Raji (cell line): Measurements from ENCODE around the gene COG8.
A peak's percentile ranks its signal among the peaks of the same experiment; 100 is the strongest.

Experiments used
- POLR2A ChIP-seq: IDR thresholded peaks from 2 replicates; pipeline ENCODE4 v1.6.1; 2011; ENCODE audit warnings: low read depth, low read length, control low read depth; ENCODE audit not compliant: insufficient read depth

Gene COG8

DNA sequence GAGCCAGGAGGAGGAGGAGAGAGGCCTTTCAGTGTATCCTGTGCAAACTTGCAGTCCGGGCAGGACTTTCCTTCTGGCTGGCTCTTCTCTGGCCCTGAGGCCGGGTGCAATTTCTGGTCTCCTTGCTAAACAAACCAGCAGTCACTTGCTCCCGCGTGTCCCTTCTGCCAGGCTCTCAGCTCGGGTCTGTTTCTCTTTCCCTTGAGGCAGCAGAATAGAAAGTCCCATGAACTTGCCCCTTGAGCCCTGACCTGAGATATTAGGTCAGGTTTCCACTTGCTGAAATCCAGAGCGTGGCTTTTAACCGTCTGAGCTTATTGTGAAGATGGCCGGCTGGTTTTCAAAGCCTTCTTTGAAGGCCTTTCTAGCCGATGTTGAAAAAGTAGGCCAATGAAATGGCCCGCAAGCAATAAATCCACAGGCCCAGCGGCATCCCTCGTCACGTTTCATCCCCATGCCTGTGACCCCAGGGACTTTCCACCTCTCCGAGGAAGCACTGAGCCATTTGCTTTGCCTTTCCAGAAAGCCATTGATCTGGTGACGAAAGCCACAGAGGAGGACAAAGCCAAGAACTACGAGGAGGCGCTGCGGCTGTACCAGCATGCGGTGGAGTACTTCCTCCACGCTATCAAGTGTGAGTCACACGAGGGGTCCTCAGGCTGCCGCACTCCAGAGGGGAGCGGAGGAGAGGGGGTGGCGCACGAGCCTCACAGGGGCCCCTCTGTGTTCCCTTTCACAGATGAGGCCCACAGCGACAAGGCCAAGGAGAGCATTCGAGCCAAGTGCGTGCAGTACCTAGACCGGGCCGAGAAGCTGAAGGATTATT is 23.7 kb downstream of the COG8 start:
- no peak for TF ChIP-seq POLR2A

DNA sequence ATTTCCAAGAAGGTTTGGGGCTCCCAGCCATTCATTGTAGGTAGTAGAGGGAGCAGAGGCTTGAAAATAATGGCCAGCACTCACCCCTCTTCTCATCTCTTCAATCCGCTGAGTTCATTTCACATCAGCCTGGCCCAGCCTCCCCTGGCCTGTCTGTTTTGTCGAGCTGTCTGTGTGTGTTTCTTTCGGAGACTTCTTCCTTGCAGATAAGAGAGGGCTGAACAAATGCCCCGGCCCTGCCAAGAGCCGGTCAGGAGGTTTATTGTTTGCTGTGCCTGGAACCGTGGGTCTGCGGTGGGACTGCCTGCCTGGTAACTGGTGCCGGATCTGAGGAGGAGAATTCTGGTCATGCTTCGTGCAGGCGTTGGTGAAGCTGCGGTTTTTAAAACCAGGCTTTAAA is 24.8 kb downstream of the COG8 start:
- TF ChIP-seq POLR2A = no peak

DNA sequence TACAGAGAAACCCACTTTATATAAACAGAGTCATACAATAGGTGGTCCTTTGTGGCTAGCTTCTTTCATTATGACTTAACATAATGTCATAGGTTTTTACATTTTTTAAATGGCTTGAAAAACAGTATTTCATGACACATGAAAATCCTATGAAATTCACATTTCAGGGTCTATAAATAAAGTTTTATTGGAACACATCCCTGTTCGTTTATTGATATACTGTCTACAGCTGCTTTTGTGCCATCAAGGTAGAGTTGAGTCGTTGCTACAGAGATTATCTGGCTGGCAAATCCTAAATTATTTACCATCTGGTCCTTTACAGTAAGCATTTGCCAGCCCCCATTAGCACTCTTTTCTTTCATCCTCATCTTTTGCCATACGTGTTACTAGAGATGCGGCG is 25.9 kb downstream of the COG8 start:
- TF ChIP-seq POLR2A = no peak

DNA sequence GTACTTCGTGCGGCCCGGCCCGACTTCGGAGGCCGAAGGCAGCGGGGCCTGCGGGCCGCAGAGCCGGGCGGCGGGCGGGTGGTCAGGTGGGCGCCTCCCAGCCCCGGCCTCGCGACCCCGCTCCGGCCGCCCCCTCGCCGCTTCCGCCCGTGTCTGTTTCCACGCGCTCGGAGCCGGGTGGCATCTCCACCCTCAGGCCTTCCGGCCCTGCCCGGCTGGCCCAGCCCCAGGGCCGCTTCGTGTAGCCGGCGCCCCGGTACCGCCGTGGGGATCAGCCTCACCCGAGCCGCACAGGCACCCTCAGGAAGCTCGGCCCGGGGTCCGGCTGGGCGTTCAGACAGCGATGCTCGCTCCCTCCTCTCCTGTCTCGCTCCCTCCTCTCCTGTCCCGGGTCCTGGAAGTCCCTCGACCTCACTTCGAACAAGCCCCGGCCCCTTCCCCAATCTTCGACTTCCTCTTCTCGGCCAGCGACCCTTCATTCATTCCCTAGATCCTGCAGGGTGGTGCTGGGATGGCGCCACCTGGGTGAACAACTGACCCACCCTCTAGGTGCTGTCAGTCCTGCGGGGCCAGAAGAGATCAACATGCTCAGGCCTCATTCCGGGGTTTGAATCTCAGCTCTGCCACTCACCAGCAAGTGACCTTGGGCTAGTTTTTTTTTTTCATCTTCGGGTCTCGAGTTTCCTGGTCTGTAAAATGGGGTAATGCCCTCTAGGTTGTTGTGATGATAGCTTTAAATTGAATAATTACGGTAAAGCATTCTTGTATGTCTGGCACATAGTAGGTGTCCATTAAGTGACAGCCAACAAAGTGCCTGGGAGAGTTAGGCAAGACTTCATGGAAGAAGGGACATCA is 27.6 kb downstream of the COG8 start:
- 0 out of 2 replicates have a peak, but pooled peaks have one; percentile 21 for TF ChIP-seq POLR2A

DNA sequence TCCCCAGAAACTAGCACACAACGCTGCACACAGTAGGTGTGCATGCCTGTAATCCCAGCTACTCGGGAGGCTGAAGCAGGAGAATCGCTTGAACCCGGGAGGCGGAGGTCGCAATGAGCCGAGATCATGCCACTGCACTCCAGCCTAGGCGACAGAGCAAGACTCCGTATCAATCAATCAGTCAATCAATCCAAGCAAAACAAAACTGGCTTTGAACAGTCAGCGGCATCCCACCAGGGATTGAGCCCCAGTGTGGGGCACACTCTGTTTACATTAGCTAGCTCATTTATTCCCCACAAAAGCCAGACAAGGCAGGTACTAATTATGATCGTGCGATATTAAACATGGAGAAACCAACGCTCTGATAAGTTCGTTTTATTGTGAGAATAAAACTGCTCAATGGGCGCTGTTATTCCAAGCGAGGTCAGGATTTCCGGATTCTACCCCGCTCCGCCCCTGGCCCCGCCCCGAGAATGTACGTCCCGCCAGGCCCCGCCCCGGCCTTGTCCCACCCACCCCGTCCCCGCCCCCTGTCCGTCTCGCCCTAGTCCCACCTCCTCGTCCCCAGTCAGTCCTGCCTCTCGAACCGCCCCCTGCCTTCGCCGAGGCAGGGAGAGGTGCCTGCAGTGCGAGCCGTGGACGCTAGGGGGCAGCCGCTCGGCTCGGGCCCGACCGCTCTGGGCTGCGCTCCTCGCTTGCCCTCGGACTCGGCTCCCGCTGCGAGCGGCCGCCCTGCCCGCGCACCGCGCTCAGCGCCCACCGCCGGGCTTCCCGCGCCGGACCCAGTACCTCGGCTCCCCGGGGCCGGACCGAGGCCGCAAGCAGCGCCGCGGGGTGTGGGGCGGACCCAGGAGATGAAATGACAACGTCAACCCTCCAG is 28.5 kb downstream of the COG8 start, which contains the start of gene VPS4A:
Gene VPS4A (plus strand): TSS at position 698 of the 880 bp plus-strand sequence. CDS start 162 bp downstream, at position 860.
- TF ChIP-seq POLR2A = peak; percentile 87

DNA sequence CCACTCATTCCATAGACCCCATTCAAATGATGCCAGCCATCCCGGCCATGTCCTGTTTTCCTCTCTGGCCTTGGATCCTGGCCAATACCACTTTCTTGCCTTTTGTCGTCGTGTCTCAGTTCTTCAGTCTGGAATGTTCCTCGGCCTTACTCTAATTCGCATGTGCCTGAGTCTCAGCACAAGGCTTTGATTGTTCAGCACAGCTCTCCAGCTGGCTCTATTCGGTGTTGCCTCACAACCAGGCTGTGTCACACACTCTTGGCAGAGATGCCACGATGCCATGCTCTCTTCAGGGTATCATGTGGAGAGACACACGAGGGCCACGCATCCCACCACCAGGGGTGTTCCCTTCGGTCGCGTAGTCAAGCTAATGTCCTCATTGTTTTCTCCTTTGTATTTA is 30.0 kb downstream of the COG8 start:
- no peak for TF ChIP-seq POLR2A

DNA sequence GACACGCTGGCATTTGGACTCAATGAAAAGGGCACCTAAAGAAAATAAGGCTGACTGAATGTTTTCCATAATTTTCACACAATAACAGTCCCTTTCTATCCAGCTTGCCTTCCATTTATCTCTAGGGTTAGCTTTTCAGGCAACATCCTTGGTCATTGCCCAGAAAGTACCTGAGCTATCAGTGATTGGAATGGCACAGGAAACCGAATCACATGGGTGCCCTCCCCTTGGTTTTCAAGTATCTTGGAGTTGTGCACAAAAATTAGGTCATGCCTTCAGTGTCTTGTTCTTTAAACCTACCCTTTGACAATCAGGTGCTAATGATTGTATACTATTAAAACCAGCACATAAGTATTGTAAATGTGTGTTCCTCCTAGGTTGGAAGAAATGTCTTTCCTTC is 31.5 kb downstream of the COG8 start:
- TF ChIP-seq POLR2A = no peak

DNA sequence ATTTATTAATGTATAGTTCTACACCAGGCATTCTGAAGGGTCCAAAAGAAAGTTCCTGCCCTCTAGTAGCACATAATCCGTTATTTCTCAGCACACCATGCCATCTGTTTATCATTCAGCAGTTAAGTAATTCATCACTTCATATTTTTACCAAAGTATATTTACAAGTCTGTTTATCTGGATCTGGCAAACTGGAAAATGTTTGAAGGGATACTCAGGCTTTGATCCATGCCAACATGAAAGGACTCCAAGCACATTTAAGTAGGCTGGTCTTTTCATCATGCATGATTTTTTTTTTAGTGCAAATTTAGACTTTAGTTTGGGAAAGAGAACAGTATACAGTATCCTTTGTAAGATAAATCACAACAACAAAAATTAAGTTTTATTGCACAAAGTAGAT is 32.3 kb downstream of the COG8 start:
- TF ChIP-seq POLR2A = no peak

DNA sequence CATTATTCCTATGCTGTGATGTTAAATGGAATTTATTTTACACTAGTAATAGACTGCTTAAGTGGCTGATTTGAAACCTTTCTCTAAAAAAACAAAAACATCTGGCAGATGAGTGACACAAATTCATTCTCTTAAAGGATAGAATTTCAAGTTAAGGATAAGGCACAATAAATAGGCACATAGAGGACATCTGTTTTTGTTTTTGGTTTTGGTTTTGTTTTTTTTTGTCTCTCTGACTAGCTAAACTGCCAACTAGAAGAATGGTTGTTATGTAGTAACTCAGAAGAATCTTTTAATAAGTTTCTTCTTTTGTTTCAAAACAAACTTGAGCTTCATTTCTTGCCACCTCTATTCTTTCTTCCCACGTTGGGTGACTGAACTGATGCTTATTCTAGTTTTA is 33.3 kb downstream of the COG8 start:
- no peak for TF ChIP-seq POLR2A

DNA sequence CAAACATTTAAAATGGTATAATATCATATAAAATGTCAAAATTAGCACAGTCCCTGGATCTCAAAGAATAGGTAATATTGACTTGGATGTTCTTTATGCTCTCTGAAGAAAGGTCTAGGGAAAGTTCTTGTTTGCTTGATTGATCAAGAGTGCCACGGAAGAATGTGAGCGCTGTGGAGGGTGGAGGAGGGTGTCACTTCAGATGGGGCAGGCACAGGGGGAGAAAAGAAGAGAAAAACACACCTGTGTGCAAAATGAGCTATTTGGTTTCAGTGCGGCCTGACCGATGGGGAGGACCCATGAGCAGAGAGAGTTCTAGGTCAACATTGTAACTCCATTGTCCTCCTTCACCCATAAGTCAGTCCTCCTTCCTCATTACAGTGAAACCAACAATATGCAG is 37.1 kb downstream of the COG8 start:
- TF ChIP-seq POLR2A = no peak

DNA sequence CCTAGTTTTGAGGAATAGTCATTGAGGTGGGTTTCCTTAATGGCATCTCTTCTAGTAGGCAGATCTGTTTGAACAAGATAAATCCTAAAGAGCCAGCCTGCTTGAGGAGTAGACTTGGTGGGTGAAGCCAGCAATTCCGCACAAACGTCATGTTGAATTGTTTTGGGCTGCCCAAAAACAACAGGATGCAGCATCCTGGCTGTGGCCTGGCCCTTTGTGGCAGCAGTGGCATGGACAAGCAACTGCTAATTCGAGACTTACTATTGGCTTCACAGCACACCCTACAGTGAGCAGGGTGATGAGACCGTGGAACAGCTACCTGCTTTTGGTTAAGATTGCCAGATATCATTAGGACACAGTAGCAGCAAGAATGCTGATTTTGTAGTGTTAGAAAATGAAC is 37.5 kb downstream of the COG8 start:
- TF ChIP-seq POLR2A = no peak

DNA sequence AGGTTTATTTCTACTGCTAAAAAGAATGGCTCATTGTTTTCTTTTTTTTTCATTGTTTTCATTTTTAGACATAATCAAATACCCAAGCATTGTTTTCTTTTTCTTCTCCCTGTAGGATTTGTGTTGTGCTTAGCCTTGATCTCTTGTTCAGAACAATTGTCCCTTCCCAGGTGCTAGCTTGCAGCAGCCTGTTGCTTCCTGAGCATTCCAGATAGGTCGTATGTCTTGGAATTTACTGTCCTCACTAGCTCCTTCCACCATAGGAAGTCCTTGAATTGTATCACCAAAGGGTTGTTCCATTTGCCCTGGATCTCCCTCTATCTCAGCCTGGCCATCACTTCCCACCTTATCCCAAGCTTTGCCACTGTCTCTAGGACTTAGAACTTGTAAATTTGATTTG is 38.2 kb downstream of the COG8 start:
- no peak for TF ChIP-seq POLR2A

DNA sequence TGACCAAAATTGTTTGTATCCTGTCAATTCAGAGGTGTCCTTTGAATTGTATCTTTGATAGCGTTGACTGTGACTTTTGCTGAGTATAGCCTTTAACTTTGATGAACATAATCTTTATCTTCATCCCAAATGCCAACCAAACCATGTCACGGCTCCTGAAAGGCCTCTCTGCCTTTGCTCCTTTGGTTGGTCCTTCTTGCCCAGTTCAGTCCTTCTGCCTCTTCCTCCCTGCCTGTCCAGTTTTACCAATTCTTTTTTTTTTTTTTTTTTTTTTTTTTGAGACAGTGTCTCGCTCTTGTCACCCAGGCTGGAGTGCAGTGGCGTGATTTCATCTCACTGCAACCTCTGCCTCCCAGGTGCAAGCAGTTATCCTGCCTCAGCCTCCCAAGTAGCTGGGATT is 41.1 kb downstream of the COG8 start:
- TF ChIP-seq POLR2A = no peak

DNA sequence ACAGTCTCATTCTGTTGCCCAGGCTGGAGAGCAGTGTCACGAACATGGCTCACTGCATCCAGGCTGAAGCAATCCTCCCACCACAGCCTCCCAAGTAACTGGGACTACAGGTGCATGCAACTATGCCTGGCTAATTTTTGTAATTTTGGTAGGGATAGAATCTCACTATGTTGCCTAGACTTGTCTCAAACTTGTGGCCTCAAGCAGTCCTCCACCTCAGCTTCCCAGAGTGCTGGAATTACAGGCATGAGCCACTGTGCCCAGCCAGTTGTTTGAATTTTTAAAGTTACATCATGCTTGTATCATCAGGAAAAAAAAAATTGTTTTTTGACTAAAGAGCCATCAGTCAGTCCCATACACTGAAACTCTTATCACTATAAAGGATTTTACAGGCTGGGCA is 45.3 kb downstream of the COG8 start:
- TF ChIP-seq POLR2A = no peak

DNA sequence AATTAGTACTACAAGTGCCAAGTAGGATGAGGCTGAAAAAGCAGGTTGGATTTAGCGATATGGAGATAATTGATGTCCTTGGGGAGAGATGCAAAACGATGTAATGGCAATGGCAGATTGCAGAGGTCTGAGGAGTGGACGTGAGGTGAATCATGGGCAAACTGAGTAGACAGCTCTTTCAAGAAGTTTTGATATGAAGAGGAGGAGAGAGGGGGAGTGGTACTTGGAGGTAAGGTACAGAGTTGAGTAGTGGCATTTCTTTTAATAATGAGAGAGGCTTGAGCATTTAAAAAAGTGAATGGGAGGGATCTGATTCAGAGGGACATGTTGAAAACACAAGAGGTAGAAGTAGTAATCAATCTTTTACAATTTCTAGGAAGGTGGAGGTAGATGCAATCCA is 46.0 kb downstream of the COG8 start:
- TF ChIP-seq POLR2A = no peak

DNA sequence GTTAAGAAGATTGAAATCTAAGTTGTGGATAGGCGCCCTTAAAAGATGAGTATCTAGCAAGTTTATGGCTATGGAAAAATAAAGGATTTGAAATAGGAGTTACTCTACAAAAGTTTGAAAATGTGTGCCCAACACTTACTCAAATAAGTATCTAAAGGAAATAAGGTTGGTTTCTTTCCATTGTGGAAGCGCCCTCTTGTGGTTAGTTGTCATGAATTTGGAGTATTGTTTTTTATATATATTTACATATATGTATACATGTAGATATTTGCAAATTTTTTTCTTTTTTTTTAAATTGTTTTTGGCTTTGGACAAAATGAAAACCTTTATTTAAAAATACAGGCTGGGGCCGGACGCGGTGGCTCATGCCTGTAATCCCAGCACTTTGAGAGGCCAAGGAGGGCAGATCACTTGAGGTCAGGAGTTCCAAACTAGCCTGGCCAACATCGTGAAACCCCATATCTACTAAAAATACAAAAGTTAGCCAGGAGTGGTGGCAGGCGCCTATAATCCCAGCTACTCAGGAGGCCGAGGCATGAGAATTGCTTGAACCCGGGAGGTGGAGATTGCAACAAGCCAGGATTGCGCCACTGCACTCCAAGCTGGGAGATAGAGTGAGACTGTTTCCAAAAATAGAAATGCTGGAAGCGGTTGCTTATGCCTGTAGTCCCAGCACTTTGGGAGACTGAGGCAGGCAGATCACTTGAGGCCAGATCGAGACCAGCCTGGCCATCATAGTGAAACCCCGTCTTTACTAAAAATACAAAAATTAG is 52.2 kb downstream of the COG8 start:
- no peak for TF ChIP-seq POLR2A
